Measurements from ENCODE around the gene TRMT61A. TPM values are rescaled to one million over a fixed set of nuclear protein-coding genes. Genes with fewer than 3 reads are reported as not detected.

The TRMT61A gene
- total and polyA plus RNA-seq, 2 donors from 2014 or later, result 11.9 to 16.0 TPM

DNA sequence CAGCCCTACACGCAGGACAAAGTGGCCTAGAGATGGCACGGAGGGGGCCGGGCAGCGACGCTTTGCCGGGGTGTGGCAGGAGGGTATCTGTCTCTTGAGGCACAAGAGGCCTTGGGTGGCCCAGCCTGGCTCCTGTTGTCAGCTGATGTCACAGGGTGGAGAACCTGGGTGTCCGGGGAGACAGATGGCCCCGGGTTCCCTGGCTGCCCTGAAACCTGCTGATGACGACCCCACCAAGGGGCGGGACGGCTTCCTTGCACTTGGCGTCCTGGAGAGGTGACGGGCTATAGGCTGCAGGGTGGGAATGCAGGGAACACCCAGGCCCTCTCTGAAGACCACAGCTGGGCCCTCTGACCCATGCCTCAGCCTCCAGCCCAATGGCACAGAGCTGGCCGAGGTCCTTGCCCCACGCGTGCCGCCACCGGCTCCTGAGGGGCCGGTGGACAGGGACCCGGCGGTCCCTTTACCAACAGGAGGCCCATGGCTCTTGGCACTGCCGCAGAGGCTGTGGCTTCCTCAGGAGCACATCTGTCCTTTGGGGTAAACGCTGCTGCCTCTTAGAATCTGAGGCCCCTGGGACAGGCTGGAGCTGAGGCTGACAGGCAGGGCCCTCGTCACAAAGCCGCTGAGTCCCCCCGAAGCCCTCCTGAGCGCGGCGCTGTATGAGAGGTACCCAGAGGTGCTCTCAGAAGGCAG, 16.4 kb downstream of the TRMT61A start:
- TF ChIP-seq, protein P1, sequence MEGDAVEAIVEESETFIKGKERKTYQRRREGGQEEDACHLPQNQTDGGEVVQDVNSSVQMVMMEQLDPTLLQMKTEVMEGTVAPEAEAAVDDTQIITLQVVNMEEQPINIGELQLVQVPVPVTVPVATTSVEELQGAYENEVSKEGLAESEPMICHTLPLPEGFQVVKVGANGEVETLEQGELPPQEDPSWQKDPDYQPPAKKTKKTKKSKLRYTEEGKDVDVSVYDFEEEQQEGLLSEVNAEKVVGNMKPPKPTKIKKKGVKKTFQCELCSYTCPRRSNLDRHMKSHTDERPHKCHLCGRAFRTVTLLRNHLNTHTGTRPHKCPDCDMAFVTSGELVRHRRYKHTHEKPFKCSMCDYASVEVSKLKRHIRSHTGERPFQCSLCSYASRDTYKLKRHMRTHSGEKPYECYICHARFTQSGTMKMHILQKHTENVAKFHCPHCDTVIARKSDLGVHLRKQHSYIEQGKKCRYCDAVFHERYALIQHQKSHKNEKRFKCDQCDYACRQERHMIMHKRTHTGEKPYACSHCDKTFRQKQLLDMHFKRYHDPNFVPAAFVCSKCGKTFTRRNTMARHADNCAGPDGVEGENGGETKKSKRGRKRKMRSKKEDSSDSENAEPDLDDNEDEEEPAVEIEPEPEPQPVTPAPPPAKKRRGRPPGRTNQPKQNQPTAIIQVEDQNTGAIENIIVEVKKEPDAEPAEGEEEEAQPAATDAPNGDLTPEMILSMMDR (IDR thresholded peaks at IDR 0.05; ENCODE audit: borderline replicate concordance, extremely low read depth, insufficient read depth), result no peak
- FAIRE-seq, result no peak
- DNase-seq, result peak in 1 of 5 donors; percentile 69
- no peak overlapping the region for H3K9ac ChIP-seq (ENCODE audit: low read length in 3 of 3)
- peaks cover 0 to 11% (median 0%) of the 10 kb centered on the region in 3 donors for H3K4me1 ChIP-seq (ENCODE audit: control insufficient read depth in 2 of 3, insufficient read depth in 2 of 3, low read depth in 1 of 3, low read length in 3 of 3)
- no peak overlapping the region for H3K4me3 ChIP-seq (ENCODE audit: low read length in 3 of 3)
- H3K36me3 ChIP-seq (ENCODE audit: control insufficient read depth in 2 of 3, insufficient read depth in 3 of 3, low read length in 3 of 3), result no peaks in the 10 kb centered on the region
- H3K9me3 ChIP-seq (ENCODE audit: control insufficient read depth in 2 of 3, insufficient read depth in 1 of 3, low read length in 3 of 3), result no peaks in the 10 kb centered on the region
- no peaks in the 10 kb centered on the region for H3K27me3 ChIP-seq (ENCODE audit: control insufficient read depth, insufficient read depth, low read length)
- intact Hi-C loops (cut with DNase I), result no loop called here
- H3K27ac ChIP-seq (ENCODE audit: low read depth in 2 of 2, low read length in 2 of 2), result no peak overlapping the region

- Histone ChIP-seq H3K9ac (ENCODE audit: low read length in 3 of 3) (no peak overlapping the region), H3K27ac (ENCODE audit: low read depth in 2 of 2, low read length in 2 of 2) (no peak overlapping the region), H3K4me1 (ENCODE audit: control insufficient read depth in 2 of 3, insufficient read depth in 2 of 3, low read depth in 1 of 3, low read length in 3 of 3) (peaks cover 0 to 16% (median 0%) of the 10 kb centered on the region in 3 donors), H3K36me3 (ENCODE audit: control insufficient read depth in 2 of 3, insufficient read depth in 3 of 3, low read length in 3 of 3) (no peaks in the 10 kb centered on the region), H3K27me3 (ENCODE audit: control insufficient read depth, insufficient read depth, low read length) (no peaks in the 10 kb centered on the region), H3K4me3 (ENCODE audit: low read length in 3 of 3) (no peak overlapping the region), H3K9me3 (ENCODE audit: control insufficient read depth in 2 of 3, insufficient read depth in 1 of 3, low read length in 3 of 3) (no peaks in the 10 kb centered on the region)
- no peak for FAIRE-seq
- peak in 1 of 5 donors; percentile 68 for DNase-seq
- TF ChIP-seq, protein P1 (IDR thresholded peaks at IDR 0.05; ENCODE audit: borderline replicate concordance, extremely low read depth, insufficient read depth), result no peak
- intact Hi-C loops (cut with DNase I), result no loop called here
Measured at GRCh38 chr14:103545915-103546651, 17.1 kb downstream of the TRMT61A start.

DNA sequence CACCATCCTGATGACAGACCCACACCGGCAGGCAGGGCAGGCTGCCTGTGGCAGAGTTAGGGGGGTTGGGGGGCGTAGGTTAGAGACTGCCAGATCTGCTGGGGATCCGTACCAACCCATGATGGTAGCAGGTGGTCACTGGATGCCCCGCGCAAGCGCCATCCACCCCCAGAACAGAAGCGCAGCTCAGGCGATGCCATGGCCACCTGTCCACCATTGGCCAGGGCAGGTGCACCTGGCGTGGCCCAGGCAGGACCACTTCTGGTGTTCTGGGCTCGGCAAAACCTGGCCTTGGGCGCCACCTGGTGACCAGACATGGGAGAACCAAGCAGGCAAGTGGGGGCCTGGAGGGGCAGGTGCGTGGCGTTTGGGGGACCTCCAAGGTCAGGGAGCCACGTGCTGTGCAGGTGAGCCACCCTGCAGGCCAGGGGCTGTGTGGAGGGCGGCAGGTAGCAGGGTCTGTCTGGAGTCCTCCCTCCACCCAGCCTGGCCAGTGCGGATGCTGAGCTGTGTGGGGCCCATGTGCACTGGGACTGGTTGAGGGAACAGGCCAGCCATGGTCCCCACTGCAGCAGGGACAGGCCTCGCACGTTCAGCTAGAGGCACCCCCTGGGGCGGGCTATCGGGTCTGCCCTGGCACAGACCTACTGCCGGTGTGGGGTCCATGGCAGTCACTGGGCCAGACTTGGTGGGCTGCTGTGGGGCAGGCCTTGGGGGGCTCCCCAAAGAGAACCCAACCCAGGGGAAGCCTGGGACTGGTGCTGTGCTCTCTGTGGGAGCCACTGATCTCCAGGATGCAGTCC, 17.9 kb downstream of the TRMT61A start:
- DNase-seq (peak; percentile 74 to 89 (median 81)), FAIRE-seq (no peak)
- no peak overlapping the region for H3K4me3 ChIP-seq (ENCODE audit: low read length in 3 of 3)
- TF ChIP-seq, protein P1 (IDR thresholded peaks at IDR 0.05; ENCODE audit: borderline replicate concordance, extremely low read depth, insufficient read depth), result peak; percentile 89
- H3K4me1 ChIP-seq (ENCODE audit: control insufficient read depth in 2 of 3, insufficient read depth in 2 of 3, low read depth in 1 of 3, low read length in 3 of 3), result peaks cover 0 to 19% (median 0%) of the 10 kb centered on the region in 3 donors
- no peaks in the 10 kb centered on the region for H3K36me3 ChIP-seq (ENCODE audit: control insufficient read depth in 2 of 3, insufficient read depth in 3 of 3, low read length in 3 of 3)
- no peaks in the 10 kb centered on the region for H3K27me3 ChIP-seq (ENCODE audit: control insufficient read depth, insufficient read depth, low read length)
- intact Hi-C loops (cut with DNase I), result no loop called here
- H3K27ac ChIP-seq (ENCODE audit: low read depth in 2 of 2, low read length in 2 of 2), result no peak overlapping the region
- no peak overlapping the region for H3K9ac ChIP-seq (ENCODE audit: low read length in 3 of 3)
- H3K9me3 ChIP-seq (ENCODE audit: control insufficient read depth in 2 of 3, insufficient read depth in 1 of 3, low read length in 3 of 3), result no peaks in the 10 kb centered on the region

Data from kidney (tissue), 14 donors.